ENCODE data around the gene BCAS1.

BCAS1 gene

DNA sequence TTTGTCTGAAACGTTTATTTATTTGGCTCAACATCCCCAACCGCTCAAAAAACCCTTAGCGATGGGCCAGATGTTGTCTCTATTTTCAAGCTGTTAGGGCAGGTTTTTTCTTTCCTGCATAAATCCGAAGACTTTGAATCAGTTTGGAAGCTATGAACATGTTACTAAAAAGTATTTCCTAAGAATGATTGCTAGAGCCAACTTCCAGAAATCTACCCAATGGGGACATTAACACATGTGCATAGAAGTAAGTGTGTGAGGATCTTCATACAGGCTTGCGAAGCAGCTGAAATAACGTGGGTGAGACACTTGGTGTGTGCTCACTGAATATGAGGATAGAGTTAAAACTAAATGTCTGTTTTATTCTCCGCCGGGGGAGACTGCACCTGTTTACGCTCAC, 106.8 kb downstream of the BCAS1 start:
- no peak for DNase-seq (ENCODE audit: low read depth in 2 of 2)

DNA sequence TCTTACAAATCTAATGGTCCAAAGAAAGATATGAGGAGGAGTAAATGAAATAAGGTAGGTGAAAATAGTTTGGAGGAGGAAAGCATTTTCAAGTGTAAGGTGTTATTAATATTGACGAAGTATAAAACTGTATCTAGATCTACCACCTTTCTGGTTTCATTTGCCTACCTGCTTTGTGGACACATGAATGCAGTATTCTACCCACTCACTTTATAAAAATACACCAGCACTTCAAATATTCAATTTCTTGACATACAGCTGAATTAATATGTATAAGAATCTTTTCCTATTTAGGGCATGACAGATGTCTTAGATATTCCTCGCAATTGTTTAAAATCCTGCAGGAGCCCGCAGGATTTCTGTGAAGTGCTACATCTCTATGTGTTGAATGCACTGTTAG, 108.0 kb downstream of the BCAS1 start:
- no peak for DNase-seq (ENCODE audit: low read depth in 2 of 2)

DNA sequence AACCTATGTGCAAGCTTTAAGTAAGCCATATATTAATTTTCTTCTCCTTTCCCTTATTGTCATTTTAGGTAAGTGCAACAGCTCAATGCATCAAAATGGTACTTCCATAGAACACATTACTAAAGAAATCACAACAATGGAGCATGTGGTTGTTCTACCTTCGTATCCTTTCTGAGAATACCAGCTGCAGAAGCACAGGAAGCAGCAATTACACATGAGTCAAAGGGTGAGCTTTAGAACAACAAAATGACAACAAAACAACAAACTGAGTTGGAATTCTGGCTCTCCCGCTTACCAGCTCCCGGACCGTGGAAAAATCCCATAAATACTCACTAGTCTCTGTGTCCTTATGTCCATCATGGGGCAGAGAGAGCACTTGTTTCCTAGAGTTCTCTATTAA, 108.9 kb downstream of the BCAS1 start:
- no peak for DNase-seq (ENCODE audit: low read depth in 2 of 2)

DNA sequence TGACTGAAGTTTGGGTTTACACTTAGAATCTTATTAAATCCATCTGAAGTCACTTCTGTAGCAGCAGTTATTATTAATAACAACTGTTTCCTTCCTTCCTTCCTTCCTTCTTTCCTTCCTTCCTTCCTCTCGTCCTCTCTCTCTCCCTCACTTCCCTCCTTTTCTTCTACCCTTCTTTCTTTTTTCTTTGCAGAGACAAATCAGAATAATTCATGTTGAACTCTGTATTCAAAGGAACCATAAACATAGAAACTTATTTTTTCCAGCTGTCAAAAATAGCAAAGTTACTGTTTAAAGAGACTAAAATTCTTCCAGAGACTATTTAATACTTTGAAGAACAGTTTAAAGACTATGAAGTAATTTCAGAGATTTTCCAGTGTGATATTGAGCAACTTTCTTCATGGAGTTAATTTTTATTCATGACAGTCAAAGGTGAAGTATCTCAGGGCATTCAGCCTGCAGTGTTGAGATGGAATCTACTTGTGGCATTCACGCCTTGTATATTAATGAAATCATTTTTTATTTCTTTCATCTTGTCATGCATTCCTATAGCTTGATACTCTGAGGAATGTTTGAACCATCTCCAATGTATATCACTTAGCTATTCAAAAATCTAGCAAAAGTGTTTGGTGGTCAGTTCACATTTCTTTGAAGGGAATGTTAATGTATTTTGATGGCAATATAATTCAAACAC, 109.7 kb downstream of the BCAS1 start:
- no peak for DNase-seq (ENCODE audit: low read depth in 2 of 2)

DNA sequence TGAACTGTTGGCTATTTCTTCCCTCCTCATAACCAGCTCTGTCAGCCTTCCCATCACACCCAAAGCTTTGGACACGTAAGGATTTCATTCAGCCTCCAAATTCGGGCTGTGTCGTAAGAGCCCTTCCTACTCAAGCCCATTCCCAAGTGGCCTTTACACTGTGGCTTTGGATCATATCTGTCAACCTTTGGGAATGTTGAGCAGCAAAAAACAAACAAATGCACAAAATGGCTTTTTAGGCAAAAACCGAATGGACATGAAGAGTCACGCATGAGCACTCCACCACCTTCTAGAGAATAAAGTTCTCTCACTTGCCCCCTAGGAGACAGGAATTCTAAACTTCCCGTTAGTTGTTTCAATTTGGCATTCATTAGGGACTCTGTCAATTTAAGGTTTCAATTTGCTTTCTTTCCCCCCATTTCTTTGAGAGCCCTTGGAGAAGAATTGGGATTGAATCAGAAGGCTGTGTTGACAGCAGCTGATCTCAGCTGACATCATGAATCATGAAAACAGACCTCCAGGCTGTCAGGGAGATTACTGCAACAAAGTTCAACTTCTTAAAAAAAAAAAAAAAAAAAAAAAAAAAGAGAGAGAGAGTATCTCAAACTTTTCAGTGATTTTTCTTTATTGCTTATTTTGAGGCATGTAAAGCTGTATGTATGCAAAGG, 110.3 kb downstream of the BCAS1 start:
- no peak for DNase-seq (ENCODE audit: low read depth in 2 of 2)

DNA sequence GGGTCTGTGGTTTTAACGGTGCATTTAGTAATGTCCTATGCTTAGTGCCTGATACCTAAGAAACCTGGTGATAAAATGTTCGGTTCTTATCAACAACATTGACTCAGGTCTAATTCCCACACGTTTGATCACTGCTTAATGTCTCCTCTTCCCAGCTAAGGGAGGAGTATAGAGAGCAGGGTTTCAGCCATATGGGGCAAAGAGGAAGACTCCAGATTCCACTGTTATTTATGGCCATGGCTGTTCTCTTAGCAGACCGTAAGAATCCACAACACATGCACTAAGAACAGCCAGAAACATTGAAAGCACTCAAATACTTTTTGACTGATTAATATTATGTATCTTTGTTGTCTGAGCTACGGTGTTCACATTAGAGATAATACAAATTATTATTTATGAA, 112.1 kb downstream of the BCAS1 start:
- DNase-seq (ENCODE audit: low read depth in 2 of 2): no peak

DNA sequence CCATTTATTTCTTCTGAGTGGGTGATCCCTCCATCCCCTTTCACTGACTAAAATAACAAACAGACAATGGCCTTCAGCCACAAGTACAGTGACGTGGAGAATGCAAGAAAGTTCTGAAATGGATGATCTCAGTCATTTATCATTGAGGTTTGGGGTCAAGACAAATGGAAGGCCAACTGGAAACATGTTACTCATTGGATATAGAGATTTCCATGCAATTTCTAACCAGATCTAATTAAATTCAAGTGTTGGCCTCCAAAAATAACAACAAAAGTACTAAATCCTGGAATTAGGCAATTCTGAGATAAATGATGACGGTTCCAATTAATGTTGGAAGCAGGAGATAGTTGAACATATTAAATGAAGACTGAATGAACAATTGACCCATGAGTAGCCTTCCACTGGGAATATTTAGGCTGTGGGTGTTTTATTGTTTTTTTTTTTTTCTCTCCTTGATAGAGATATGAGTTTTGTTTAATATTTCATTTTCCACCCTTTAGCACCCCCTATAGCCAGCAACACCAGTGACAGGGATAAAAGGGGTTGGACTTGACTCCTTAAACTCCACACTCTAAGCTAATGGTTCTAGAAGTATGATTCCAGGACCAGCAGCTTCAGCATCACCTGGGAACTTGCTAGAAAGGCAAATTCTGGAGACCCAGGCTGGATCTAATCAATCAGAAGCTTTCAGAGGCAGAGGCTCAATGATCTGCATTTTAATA, 112.8 kb downstream of the BCAS1 start:
- DNase-seq (ENCODE audit: low read depth in 2 of 2): no peak

DNA sequence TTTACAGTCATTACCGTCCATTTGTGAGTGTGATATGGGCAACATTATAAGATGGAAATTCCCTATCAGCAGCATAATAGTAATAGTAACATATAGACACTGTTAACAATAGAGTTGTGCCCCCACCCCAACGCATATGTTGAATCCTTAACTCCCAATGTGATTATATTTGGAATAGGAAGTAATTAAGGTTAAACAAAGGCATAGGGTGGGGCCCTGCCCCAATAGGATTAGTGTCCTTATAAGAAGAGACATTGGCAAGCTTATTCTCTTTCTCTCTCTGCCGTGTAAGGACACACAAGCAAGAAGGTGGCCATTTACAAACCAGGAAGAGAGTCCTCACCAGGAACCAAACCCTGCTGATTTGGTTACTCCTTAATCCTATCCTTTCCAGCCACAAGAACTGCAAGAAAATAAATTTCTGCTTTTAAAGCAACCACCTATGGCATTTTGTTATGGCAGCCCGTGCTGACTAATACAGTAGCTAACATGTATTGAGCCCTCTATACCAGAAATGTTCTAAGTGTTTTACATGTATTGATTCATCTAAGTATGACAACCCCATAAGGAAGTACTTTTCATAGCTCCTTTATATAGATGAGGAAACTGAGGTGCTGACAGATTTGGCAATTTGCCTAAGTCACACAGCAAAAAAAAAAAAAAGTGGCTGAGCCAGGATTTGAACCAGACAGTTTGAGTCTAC, 114.2 kb downstream of the BCAS1 start:
- DNase-seq (ENCODE audit: low read depth in 2 of 2): no peak

DNA sequence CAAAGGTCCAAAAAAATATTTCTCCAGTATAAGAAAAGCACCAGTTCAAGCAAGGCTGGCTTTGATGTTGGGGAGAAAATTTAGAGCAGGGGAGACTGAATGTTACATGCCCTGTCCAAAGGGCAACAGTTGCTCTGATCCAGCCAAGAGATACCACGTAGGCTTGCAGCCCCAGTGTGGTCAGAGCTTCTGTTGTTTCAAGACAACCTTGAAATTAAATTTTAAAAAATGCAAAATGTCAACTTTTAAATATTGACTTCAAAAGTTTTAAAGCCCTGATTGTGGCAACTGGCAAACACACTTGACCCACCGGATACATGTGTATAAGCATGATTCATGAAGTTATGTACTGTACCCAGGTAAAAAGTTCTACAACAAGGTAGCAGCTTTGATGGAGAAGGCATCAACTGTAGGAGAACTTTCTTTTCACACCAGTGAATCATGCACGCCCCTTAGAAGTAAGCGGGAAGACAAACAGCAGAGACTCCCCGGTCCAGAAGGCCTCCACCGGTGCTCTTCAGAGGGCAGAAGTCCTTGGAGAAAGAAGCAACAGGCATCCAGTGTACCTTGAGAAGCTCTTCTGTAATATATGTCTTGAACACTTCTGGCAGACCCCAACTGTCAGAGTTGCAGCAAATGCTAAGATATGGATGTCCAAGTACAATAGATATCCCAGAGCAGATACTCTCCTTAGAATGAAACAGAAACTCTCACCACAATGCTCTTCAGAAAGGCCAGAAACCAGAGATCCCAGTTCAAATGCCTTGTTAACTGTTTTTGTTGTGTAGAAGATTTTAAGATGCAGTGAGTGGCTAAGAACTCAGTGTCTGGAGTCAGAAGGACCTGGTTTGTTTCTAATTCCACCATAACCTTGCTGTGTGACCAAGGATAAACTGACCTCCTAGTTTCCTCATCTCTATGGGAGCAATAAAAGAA, 115.4 kb downstream of the BCAS1 start:
- DNase-seq (ENCODE audit: low read depth in 2 of 2): no peak

DNA sequence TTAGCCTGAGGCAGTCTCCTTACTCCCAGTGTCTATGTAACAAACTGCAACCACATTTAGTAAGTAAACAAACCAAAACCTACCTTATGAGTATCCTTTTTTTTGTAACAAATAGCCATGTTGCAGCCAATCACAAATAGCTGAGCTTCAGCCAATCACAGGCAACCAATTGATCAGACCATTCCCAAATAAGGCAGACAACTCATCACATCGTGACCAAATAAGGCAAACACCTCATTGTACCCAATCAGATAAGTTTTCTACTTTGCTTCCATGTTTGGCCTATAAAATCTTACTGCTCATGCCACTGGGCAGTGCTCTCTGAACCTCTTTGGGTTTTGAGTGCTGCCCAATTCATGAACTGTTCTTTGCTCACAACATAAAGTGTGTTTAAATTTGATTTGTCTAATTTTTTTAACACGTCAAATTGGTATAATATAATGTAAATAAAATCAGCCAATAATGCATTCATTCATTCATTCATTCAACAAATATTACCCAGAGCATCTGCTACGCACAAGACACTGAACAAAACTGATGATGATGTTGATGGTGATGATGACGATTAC, 117.8 kb downstream of the BCAS1 start:
- no peak for DNase-seq (ENCODE audit: low read depth in 2 of 2)

DNA sequence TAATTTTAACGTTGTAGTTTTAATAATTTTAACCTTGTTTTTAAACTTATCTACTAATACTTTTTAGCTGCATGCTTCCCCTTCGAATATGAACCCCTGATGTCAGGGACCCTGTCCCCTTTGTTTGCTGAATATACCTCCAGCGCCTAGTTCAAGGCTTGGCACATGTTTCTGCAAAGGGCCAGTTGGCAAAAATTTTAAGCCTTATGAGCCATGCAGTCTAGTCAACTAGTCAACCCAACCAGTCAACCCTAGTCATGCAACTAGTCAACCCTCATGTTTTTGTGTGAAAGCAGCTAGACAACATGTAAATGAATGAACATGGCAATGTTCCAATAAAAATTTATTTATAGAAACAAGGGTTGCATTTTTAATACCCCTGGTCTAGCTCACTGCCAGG, 119.8 kb downstream of the BCAS1 start:
- DNase-seq (ENCODE audit: low read depth in 2 of 2): no peak

DNA sequence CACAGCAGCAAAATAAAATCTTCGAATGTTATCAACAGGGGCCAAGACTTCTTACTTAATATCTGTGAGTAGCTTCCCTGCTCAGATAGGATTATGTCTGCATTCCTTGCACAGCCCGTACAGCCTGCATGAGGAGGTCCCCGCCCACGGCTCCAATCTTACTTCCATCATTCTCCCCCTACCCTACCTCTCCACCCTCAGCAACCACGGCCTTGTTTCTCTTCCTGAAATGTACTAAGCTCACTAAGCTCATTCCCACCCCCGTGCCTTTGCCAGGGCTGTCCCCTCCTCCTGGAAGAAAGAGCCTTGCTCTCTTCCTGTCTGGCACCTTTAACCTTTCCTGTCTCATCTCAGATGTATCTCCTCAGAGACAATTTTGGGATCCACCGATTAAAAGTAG, 120.4 kb downstream of the BCAS1 start:
- no peak for DNase-seq (ENCODE audit: low read depth in 2 of 2)

DNA sequence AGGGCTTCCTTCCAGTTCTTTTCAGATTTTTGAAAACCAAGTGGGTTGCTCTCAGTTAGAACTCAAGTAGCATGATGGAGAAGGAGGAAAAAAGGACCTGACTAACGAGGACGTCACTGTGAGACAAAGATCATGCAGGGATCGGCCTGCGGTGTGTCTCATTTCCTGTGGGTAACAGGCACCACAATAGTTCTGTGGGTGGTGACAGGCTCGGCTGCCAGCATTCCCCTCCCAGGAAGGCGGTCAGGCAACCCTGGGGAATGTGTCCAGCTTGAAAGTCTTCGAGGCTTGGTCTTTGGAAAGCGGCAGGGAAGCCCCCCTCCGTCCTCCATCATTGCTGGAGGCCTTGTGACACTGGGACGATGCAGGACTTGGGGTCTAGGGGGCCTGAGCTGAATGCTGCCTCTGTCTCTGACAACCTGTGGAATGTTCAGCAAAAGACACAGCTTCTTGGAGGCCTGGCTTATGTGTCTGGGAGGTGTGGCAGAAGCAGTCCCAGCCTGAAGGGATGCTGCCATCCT, 121.0 kb downstream of the BCAS1 start:
- peak; percentile 47 to 59 for DNase-seq (ENCODE audit: low read depth in 2 of 2)

DNA sequence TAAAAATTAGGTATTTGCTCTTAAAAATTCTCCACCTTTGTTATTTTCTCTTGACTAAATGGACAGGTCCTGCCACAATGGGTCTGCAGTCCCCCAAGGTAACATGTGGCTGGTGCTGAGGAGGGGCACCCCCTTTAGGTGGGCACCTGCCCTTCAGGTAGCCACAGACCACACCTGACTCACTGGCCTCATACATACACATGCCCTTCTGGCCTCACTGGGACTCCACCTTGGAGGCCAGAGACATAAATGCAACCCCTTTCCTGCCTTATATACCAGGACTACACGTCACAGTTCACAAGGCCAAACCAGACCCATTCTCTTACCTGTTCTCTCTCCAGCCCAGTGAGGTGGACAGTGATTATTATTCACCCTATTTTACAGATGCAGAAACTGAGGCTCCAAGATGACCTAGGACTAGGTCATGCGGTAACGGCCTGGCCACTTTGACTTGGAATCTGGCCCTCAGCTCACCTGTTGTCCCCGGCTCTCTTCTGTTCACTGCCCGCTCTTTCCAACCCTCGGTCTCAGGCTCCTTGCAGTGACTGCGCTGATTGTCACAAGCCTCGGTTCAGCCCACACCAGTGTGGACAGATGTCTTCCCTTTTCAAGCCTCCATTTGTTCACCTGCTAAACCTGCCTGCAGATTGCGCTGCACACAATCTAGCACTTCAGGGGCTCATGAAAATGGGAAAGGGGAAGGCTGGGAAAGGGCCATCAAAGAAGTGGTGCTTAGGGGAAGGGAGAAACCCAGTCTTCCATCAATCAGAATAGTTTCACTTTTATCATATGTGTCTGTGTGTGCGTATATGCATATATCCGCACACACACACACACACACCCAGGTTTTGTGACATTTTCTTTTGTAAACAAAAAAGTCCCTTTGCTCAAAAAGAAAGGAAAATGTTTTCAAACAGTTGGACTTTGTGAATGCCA, 121.7 kb downstream of the BCAS1 start:
- DNase-seq (ENCODE audit: low read depth in 2 of 2): no peak

DNA sequence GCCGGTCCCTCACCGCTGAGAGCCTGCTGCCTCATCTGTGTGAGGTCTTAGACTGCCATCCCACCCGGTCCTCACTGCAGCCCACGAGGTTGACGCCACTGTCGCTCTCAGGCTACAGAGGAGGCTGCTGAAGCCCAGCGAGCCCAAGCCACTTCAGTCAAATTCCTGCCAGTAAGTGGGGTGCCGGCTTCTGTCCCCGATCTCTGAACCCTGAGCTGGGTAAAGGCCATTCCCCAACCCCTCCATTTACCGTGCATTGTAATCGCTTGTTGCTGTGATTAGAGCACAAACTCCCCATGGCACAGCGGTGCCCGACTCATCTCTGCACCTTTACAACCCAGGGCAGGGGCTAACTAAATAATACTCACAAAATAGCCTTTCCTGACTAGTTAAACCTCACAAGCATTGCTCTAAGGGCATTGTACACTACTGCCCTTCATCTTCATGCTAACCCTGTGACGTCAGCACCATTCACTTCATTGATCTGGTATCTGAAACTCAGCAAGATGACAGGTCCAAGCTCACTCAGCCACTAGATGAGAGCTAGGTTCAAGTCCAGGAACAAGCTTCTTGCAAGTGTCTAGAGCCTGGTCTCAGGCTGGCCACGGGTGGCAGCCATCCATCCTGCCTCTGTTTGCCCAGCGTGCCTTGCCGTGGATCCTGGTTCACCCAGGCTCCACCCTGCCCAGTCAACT, 122.7 kb downstream of the BCAS1 start:
- DNase-seq (ENCODE audit: low read depth in 2 of 2): no peak

DNA sequence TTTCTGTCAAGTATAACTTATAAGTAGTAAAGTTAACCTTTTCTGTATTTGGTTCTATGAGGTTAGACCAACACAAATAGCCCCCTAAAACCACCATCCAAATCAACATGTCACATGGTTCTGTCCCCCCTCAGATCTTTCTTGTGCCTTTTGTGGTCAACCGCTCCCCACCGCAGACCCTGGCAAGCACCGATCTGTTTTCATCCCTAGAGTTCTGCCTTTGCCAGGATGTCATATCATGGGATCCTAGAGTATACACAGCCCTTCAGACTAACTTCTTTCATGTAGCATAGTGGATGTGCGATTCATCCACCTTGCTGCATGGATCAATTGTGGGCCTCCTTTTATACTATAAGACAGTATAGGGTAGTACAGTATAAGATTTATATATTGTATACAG, 124.3 kb downstream of the BCAS1 start:
- DNase-seq (ENCODE audit: low read depth in 2 of 2): no peak

DNA sequence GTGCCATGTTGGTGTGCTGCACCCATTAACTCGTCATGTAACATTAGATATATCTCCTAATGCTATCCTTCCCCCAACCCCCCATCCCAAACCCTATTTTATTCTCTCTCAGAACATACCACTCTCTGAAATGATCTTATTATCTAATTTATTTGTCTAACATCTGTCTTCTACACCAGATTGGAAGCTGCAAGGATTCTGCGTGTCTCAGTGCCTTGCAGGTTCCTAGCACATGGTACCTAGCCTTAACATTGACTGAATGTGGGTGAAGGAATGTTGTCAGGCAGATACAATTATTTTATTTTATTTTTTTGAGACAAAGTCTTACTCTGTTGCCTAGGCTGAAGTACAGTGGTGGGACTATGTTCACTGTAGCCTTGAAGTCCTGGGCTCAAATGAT, 124.9 kb downstream of the BCAS1 start:
- DNase-seq (ENCODE audit: low read depth in 2 of 2): no peak

DNA sequence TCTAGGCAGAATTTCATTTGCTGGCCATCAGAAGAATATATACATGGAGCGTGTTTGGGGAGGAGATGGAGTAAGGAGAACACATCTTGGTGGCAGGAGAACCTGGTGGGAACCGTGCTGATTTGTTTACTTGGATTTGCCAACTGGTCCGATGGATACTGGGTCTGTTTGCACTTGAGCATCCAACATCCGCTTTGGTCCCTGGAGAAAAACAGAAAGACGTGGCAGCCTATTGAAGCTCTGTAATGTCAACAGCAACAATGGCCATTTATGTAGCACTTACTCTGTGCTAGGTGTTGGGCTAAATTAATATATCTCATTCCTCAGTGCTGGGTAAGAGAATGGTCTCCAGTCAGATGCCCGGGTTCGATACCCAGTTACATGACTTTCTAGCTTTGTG, 125.6 kb downstream of the BCAS1 start:
- no peak for DNase-seq (ENCODE audit: low read depth in 2 of 2)

Measured in stimulated activated CD8-positive, alpha-beta memory T cell treated with anti-CD3 and anti-CD28 coated beads, Interleukin-2, amount 100 ng/mL, for 48 hours (primary cell).